ELR (cell line): ENCODE results near the gene TTC39B.
A peak's percentile ranks its signal among the peaks of the same experiment; 100 is the strongest.
"Not testable (repeated sequence)": the region's sequence is repeated elsewhere in the genome, so short reads cannot be mapped to it uniquely, and the experiment has no call there.

ENCODE experiments used
- DNase-seq: peaks from one replicate; pipeline ENCODE4 v3.0.0-alpha.2; 2015; ENCODE audit warnings: low read depth

TTC39B gene

DNA sequence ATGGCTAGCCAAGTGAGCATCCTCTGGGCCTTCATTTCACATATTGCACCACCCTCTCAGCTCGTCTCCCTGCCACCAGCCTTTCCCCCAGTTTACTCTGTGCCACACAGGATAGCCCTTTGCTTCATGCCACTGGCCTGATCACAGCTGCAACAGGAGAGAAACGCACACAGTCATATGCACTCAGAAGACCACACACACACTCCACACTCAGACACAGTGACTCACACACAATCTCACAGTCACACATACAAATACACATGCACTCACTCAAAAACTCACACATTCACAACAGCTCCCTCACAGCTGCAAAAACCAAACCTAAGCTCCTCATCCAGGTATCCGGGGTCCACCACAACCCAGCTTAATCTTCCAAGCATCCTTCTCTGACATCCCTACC, 38.7 kb downstream of the TTC39B start:
- DNase-seq: no peak

- DNase-seq: no peak
These were observed 42.1 kb downstream of the TTC39B start for GRCh38 chr9:15264918-15265317.

DNA sequence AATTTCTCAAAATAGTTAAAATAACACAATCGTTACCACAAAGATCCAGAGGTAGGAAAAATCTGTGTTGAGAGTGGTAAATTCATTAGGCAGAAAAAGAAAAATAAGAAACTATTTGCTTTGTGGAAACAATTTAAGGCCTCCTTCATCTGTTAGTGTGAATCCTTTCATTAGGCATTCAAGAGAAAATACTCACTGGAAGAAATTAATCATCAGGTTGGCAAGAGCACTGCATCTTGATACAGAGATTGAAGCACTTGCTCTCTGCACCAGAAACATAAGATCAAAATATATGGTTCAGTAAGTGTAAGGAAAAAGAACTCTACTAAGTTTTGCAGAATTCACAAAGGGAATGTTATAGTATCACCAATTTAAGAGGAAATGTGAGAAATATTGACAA, 44.4 kb downstream of the TTC39B start:
- DNase-seq: no peak

GRCh38 chr9:15256426-15256825, 50.6 kb downstream of the TTC39B start:
- no peak for DNase-seq

DNA sequence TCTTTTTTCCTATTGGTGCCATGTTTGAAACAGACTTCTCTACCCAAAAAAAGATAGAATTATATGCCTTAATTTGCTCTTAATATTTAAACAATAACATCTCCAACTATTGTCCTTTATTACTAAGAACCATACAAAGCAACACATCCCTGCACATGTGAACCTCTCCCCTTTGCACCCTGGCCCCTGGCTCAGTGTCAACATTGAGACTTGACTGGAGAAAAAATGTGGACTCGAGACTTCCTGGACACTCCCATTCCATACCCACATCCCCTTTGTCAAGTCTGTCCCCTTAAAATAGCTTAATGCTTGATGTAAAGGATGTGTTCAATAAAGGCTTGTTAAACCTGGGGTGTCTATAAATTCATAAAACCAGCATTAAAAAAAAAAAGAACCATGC, 53.2 kb downstream of the TTC39B start:
- DNase-seq: no peak

GRCh38 chr9:15253197-15253596, 53.8 kb downstream of the TTC39B start:
- peak; percentile 68 for DNase-seq

DNA sequence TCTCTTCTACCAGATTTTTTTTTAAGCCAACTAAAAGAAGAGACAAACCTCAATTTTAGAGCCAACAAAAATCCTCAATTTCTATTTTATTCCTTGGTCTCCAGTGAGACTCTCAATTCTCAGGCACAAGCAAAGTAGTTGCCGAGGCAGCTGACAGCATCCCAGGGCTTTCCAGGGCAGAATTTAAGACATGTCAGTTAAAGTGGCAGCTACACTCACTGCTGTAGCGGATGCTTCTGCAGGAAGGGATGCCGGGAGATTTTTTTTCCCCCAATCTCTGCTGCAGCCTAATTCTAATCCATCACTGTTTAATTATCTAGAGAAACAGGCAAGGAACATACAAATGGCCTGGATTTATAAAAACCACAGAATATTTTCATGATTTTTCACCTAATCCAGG, 57.0 kb downstream of the TTC39B start:
- DNase-seq: no peak

DNA sequence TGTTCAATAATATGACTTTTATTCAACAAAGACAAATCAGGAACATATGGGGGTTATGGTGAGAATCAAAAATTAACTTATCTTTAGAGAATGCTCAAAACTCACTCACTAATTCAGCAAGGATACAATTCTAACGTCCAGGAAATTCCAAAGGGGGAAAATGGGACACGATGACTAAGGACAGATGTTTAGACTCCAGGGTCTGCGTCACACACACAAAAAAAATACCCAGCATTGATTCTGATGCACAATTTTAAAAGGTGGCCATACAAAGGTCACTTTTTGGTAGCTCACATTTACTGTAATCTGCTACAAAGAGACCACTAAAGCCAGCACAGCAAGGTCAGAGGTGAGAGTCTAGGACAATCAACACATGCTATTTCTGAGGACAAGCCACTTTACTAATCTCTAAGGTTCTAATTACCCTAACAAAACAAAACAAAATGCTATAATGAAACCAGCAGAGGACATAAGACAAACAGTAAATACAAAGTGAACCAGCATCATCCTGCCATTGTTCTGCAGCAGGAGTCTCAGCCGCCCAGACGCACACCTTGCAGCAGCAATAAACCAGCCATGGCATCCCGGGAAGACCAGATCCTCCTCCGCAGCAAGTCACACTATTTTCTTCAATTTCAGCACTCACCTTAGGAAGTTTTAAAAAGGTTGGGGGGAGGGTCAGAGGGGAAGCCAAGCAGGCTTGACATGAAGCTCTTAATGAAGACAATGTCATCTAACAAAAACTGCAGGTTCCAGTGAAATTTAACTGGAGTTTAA, 57.8 kb downstream of the TTC39B start:
- peak; percentile 76 for DNase-seq

- no peak for DNase-seq
These were observed 58.4 kb downstream of the TTC39B start for GRCh38 chr9:15248621-15249020.

DNA sequence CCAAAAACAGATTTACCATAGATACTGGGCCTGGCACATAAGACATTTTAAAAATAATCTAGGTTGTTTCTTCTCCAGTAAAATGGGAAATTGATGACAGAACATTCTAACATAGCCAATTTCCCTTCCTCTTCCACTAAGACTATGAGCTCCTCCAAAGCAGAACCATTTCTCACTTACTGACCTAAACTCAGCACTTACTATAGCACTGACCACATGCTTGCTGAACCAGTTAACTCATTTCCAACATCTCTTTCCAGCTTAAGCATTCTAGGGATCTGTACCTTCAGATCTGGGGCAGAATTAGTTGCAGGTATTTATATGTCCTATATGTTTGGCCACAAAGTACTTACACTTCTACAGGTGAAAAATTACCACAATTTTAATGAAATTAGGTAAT, 58.9 kb downstream of the TTC39B start:
- no peak for DNase-seq

GRCh38 chr9:15246708-15247107, 60.3 kb downstream of the TTC39B start:
- peak; percentile 41 for DNase-seq

GRCh38 chr9:15246243-15246642, 60.8 kb downstream of the TTC39B start:
- DNase-seq: no peak

GRCh38 chr9:15244001-15244441, 63.0 kb downstream of the TTC39B start:
- DNase-seq: no peak

DNA sequence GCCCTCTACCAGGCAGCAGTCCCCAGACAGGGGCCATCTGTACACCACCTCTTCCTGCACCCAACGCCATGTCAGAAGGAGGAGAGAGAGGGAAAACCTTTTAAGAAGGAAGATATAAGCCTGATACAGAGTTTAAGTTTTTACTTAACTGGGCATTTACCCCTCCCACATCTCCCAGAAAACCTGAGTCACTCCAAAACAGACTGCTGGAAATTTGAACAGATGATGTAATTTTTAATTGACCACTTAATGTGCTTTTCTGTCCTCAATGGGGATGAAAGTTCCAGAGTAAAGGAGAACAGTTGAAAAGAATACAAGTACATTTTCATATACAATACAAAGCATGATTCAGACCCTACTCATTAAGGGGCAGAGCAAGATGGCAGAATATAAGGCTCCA, 63.9 kb downstream of the TTC39B start:
- DNase-seq: no peak

GRCh38 chr9:15240927-15241326, 66.1 kb downstream of the TTC39B start:
- DNase-seq: no peak

DNA sequence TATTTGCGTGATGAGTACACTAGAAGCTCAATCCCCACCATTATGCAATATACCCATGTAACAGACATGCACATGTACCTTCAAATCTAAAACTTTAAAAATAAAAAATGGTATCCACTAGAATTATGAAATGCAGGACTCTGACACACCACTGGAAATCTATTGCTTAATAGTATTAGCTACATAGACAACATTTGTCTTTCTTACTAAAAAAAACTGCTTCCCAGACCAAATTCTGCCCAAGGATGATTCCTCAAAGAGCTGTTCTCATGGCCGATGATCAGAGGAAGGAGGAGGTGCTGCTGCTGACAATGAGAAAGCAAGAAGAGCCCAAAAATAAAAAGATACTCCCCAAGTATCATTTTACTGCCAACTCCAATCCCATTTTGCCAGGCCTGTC, 67.2 kb downstream of the TTC39B start:
- DNase-seq: no peak

DNA sequence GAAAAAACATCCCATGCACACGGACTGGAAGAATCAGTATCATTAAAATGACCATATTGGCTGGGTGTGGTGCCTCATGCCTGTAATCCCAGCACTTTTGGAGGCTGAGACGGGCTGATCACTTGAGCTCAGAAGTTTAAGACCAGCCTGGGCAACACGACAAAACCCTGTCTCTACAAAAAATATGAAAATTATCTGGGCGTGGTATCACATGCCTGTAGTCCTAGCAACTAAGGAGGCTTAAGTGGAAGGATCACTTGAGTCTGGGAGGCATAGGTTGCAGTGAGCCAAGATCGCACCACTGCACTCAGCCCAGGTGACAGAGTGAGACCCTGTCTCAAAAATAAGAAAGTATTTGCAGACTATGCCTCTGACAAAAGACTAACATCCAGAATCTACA, 68.4 kb downstream of the TTC39B start:
- no peak for DNase-seq

- DNase-seq: no peak
These were observed 71.4 kb downstream of the TTC39B start for GRCh38 chr9:15235658-15236057.

- DNase-seq: not testable (repeated sequence)
These were observed 73.0 kb downstream of the TTC39B start for GRCh38 chr9:15233941-15234490.

- DNase-seq: not testable (repeated sequence)
These were observed 74.2 kb downstream of the TTC39B start for GRCh38 chr9:15232706-15233280.

- peak; percentile 52 for DNase-seq
These were observed 75.0 kb downstream of the TTC39B start for GRCh38 chr9:15231788-15232635.

GRCh38 chr9:15229409-15229808, 77.6 kb downstream of the TTC39B start:
- no peak for DNase-seq

DNA sequence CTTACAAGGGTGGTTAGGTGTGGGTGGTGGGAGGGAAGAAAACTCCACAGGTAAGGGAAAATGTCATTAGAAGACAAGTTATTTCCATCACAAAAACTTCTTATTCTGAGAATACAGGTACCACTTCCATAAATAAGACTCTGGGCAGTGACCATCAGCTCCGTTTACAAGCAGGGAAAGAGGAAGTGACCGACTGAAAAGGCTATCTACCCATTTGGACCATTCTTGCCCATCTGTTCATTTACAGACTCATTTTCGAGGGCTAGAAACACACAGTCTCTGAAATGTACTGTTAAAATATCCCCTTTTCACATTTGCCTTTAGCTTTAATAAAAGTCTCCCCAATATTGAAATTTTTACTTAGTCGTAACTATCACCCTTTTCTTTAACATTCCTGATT, 79.5 kb downstream of the TTC39B start:
- no peak for DNase-seq
